H9 (cell line): Measurements from ENCODE around the gene MFSD12. TPM values are rescaled to one million over a fixed set of nuclear protein-coding genes. Genes with fewer than 3 reads are reported as not detected.
A peak's percentile ranks its signal among the peaks of the same experiment; 100 is the strongest.

ENCODE experiments used
- DNase-seq: peaks from one replicate; pipeline ENCODE4 v3.0.0-alpha.2; 2017
- H2AFZ ChIP-seq: one replicate; pipeline ENCODE4 v1.6.1; 2013; ENCODE audit warnings: mild to moderate bottlenecking, low read length, control low read depth, moderate library complexity
- H2AK5ac ChIP-seq: 2 replicates; pipeline ENCODE4 v1.6.1; 2013; ENCODE audit warnings: low read length, control low read depth, mixed read lengths; ENCODE audit not compliant: insufficient read length
- H2BK120ac ChIP-seq: one replicate; pipeline ENCODE4 v1.6.1; 2013; ENCODE audit warnings: low read depth, mild to moderate bottlenecking, low read length, control low read depth, inconsistent platforms; ENCODE audit not compliant: poor library complexity, severe bottlenecking
- H2BK12ac ChIP-seq: 2 replicates; pipeline ENCODE4 v1.6.1; 2013; ENCODE audit warnings: low read length, control low read depth, mixed read lengths, low read depth; ENCODE audit not compliant: insufficient read length
- H2BK15ac ChIP-seq: 2 replicates; pipeline ENCODE4 v1.6.1; 2013; ENCODE audit warnings: low read depth, low read length, control low read depth
- H2BK20ac ChIP-seq: one replicate; pipeline ENCODE4 v1.6.1; 2013; ENCODE audit warnings: low read depth, mild to moderate bottlenecking, low read length, control low read depth, inconsistent platforms; ENCODE audit not compliant: poor library complexity, severe bottlenecking
- H2BK5ac ChIP-seq: 2 replicates; pipeline ENCODE4 v1.6.1; 2013; ENCODE audit warnings: low read length, control low read depth, mixed read lengths; ENCODE audit not compliant: insufficient read length
- H3K14ac ChIP-seq: 2 replicates; pipeline ENCODE4 v1.6.1; 2013; ENCODE audit warnings: low read length, control low read depth; ENCODE audit not compliant: insufficient read depth
- H3K18ac ChIP-seq: 2 replicates; pipeline ENCODE4 v1.6.1; 2013; ENCODE audit warnings: low read depth, mild to moderate bottlenecking, mixed read lengths, low read length, control low read depth; ENCODE audit not compliant: insufficient read length
- H3K23ac ChIP-seq: 2 replicates; pipeline ENCODE4 v1.6.1; 2013; ENCODE audit warnings: low read length, control low read depth, mixed read lengths, low read depth; ENCODE audit not compliant: insufficient read length
- H3K23me2 ChIP-seq: 2 replicates; pipeline ENCODE4 v1.6.1; 2013; ENCODE audit warnings: low read depth, mild to moderate bottlenecking, mixed read lengths, low read length, control low read depth; ENCODE audit not compliant: insufficient read length, poor library complexity, severe bottlenecking
- H3K27ac ChIP-seq: 2 replicates; pipeline ENCODE4 v1.5.1; 2013; ENCODE audit warnings: low read length, control low read depth, mixed read lengths, low read depth; ENCODE audit not compliant: insufficient read length
- H3K27me3 ChIP-seq: 2 replicates; pipeline ENCODE4 v1.6.1; 2013; ENCODE audit warnings: low read length, control low read depth, inconsistent platforms; ENCODE audit not compliant: insufficient read depth
- H3K4ac ChIP-seq: 2 replicates; pipeline ENCODE4 v1.6.1; 2013; ENCODE audit warnings: low read depth, mild to moderate bottlenecking, control low read depth, inconsistent platforms, low read length, moderate library complexity
- H3K4me1 ChIP-seq: 2 replicates; pipeline ENCODE4 v1.6.1; 2013; ENCODE audit warnings: low read length, control low read depth, inconsistent platforms; ENCODE audit not compliant: insufficient read depth
- H3K4me2 ChIP-seq: 2 replicates; pipeline ENCODE4 v1.6.1; 2013; ENCODE audit warnings: low read length, control low read depth, mixed read lengths; ENCODE audit not compliant: insufficient read length, insufficient read depth
- H3K56ac ChIP-seq: 2 replicates; pipeline ENCODE4 v1.6.1; 2013; ENCODE audit warnings: low read depth, mild to moderate bottlenecking, mixed read lengths, low read length, control low read depth; ENCODE audit not compliant: insufficient read length
- H3K79me1 ChIP-seq: 2 replicates; pipeline ENCODE4 v1.6.1; 2013; ENCODE audit warnings: low read depth, mild to moderate bottlenecking, moderate library complexity, low read length, control low read depth, inconsistent platforms; ENCODE audit not compliant: insufficient read depth, poor library complexity, severe bottlenecking
- H3K79me2 ChIP-seq: 2 replicates; pipeline ENCODE4 v1.6.1; 2013; ENCODE audit warnings: low read length, control low read depth, inconsistent platforms; ENCODE audit not compliant: insufficient read depth
- H3K9ac ChIP-seq: 2 replicates; pipeline ENCODE4 v1.6.1; 2013; ENCODE audit warnings: low read length, control low read depth, mixed read lengths; ENCODE audit not compliant: insufficient read length; ENCODE audit errors: extremely low read depth
- H3K9me3 ChIP-seq: one replicate; pipeline ENCODE4 v1.6.1; 2013; ENCODE audit warnings: low read depth, low read length, inconsistent platforms; ENCODE audit not compliant: control insufficient read depth
- H3T11ph ChIP-seq: one replicate; pipeline ENCODE4 v1.6.1; 2013; ENCODE audit warnings: mild to moderate bottlenecking, low read length, control low read depth, inconsistent platforms
- H4K20me1 ChIP-seq: one replicate; pipeline ENCODE4 v1.6.1; 2013; ENCODE audit not compliant: control insufficient read depth, insufficient read length, insufficient read depth
- H4K5ac ChIP-seq: 2 replicates; pipeline ENCODE4 v1.6.1; 2013; ENCODE audit warnings: low read depth, mild to moderate bottlenecking, mixed read lengths, low read length, control low read depth; ENCODE audit not compliant: insufficient read length
- H4K8ac ChIP-seq: replicated peaks from 2 replicates; pipeline ENCODE4 v1.6.1; 2013; ENCODE audit warnings: low read length, control low read depth, mixed read lengths, low read depth; ENCODE audit not compliant: insufficient read length
- H4K91ac ChIP-seq: 2 replicates; pipeline ENCODE4 v1.6.1; 2013; ENCODE audit warnings: low read depth, mild to moderate bottlenecking, moderate library complexity, mixed read lengths, low read length, control low read depth; ENCODE audit not compliant: insufficient read length
- H3K27ac Mint-ChIP-seq, 3 experiments: 2 replicates in 2 of 3; 3 replicates in 1 of 3; pipeline ENCODE4 v1.8.0; 2020 to 2021; ENCODE audit warnings: mixed read lengths in 3 of 3, mild to moderate bottlenecking in 1 of 3, moderate library complexity in 1 of 3
- H3K27me3 Mint-ChIP-seq: 2 replicates; pipeline ENCODE4 v1.8.0; 2021; ENCODE audit warnings: low read depth, mild to moderate bottlenecking, moderate library complexity, mixed read lengths
- H3K36me3 Mint-ChIP-seq, 3 experiments: 2 replicates in 2 of 3; 3 replicates in 1 of 3; pipeline ENCODE4 v1.8.0; 2020 to 2021; ENCODE audit warnings: low read depth in 3 of 3, mixed read lengths in 3 of 3; ENCODE audit not compliant: insufficient read depth in 1 of 3
- H3K4me1 Mint-ChIP-seq, 2 experiments: 2 replicates each; pipeline ENCODE4 v1.8.0; 2020; ENCODE audit warnings: mixed read lengths in 2 of 2
- H3K4me3 Mint-ChIP-seq, 2 experiments: 2 replicates in 1 of 2; 3 replicates in 1 of 2; pipeline ENCODE4 v1.8.0; 2020 to 2021; ENCODE audit warnings: mild to moderate bottlenecking in 2 of 2, mixed read lengths in 2 of 2, moderate library complexity in 1 of 2
- H3K9me3 Mint-ChIP-seq, 2 experiments: 2 replicates in 1 of 2; 3 replicates in 1 of 2; pipeline ENCODE4 v1.8.0; 2020; ENCODE audit warnings: mild to moderate bottlenecking in 2 of 2, mixed read lengths in 2 of 2, moderate library complexity in 1 of 2
- WGBS: extraction: QIAGEN DNeasy Blood & Tissue Kit; methylation state at CpG from one replicate; pipeline ENCODE4 v1.1.7; 2013; ENCODE audit warnings: missing lambda C conversion rate, low lambda C conversion rate, mixed read lengths; ENCODE audit not compliant: insufficient read length; ENCODE audit errors: extremely low coverage; 5-methylcytosine and 5-hydroxymethylcytosine counted together
- total RNA-seq: library from RNA; stranded (reverse); gene quantifications from 2 replicates; pipeline ENCODE4 v1.2.1, GENCODE V29; 2021
- TF ChIP-seq, protein P1 (sequence below): fragments of 200-600 bp; sonication (generic); conservative IDR thresholded peaks from 3 replicates; pipeline ENCODE4 v1.8.0; 2021; ENCODE audit warnings: antibody characterized with exemption, mild to moderate bottlenecking

MFSD12 gene
- total RNA-seq, 1 experiment from 2014 or later = 58.8 TPM

DNA sequence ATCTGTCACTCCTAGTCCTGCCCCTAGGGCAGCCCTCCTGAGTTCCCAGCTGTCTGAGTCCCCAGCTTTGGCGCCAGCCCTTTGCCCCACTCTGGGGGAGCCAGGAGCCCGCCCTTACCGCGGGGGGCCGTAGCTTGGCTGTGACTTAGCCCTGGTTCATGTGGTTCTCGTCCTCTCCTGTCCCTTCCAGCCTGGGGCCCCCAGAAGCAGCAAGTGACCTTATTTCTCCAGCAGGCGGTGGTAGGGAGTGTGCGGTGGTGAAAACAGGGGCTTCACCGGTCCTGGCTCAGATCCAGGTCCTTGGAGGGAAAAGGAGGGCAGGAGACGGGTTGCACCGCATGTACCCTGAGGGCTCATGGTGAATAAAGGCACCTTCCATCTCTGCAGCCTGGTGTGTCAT, 35.8 kb upstream of the MFSD12 start:
- Mint-ChIP-seq H3K9me3 (peaks cover 13 to 17% of the 10 kb centered on the region in 2 experiments), H3K27me3 (peaks cover 52% of the 10 kb centered on the region), H3K36me3 (no peaks in the 10 kb centered on the region; a peak in 1 of 7 replicates), H3K27ac (no peak overlapping the region), H3K4me1 (no peaks in the 10 kb centered on the region), H3K4me3 (no peak overlapping the region)
- H3K23ac ChIP-seq = no peak overlapping the region
- H3K9me3 ChIP-seq = no peaks in the 10 kb centered on the region
- no peak overlapping the region for H3T11ph ChIP-seq
- H3K27ac ChIP-seq = no peak overlapping the region
- no peak overlapping the region for H2BK12ac ChIP-seq
- H4K8ac ChIP-seq = no peak overlapping the region
- no peak overlapping the region for H2AK5ac ChIP-seq
- no peak overlapping the region for H3K14ac ChIP-seq
- TF ChIP-seq, protein P1, sequence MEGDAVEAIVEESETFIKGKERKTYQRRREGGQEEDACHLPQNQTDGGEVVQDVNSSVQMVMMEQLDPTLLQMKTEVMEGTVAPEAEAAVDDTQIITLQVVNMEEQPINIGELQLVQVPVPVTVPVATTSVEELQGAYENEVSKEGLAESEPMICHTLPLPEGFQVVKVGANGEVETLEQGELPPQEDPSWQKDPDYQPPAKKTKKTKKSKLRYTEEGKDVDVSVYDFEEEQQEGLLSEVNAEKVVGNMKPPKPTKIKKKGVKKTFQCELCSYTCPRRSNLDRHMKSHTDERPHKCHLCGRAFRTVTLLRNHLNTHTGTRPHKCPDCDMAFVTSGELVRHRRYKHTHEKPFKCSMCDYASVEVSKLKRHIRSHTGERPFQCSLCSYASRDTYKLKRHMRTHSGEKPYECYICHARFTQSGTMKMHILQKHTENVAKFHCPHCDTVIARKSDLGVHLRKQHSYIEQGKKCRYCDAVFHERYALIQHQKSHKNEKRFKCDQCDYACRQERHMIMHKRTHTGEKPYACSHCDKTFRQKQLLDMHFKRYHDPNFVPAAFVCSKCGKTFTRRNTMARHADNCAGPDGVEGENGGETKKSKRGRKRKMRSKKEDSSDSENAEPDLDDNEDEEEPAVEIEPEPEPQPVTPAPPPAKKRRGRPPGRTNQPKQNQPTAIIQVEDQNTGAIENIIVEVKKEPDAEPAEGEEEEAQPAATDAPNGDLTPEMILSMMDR = peak; percentile 62
- no peak overlapping the region for H4K91ac ChIP-seq
- DNase-seq = peak; percentile 73
- H4K5ac ChIP-seq = no peak overlapping the region
- no peak overlapping the region for H2BK15ac ChIP-seq
- WGBS = no CpG with 5 or more reads among the region's 11 CpGs
- H3K56ac ChIP-seq = no peak overlapping the region
- H2BK120ac ChIP-seq = no peak overlapping the region
- no peak overlapping the region for H2BK5ac ChIP-seq
- no peak overlapping the region for H3K9ac ChIP-seq
- no peaks in the 10 kb centered on the region for H3K23me2 ChIP-seq
- peaks cover 4% of the 10 kb centered on the region; the same call in 1 of the 2 replicates for H3K27me3 ChIP-seq
- H4K20me1 ChIP-seq = no peaks in the 10 kb centered on the region
- no peak overlapping the region for H2AFZ ChIP-seq
- no peak overlapping the region for H3K4ac ChIP-seq
- no peak overlapping the region for H3K4me2 ChIP-seq
- H2BK20ac ChIP-seq = no peak overlapping the region
- H3K4me1 ChIP-seq = no peaks in the 10 kb centered on the region
- no peaks in the 10 kb centered on the region for H3K79me2 ChIP-seq
- H3K18ac ChIP-seq = no peak overlapping the region
- H3K79me1 ChIP-seq = no peaks in the 10 kb centered on the region
